Lower leg skin (tissue), 4 donors: Measurements from ENCODE around the gene TALDO1. TPM values are rescaled to one million over a fixed set of nuclear protein-coding genes. Genes with fewer than 3 reads are reported as not detected.
A peak's percentile ranks its signal among the peaks of the same experiment; 100 is the strongest.

Experiments used
- DNase-seq, 2 donors: peaks; one replicate each; pipeline ENCODE4 v3.0.0-alpha.2; 2019; ENCODE audit warnings: low spot score in 2 of 2
- H3K4me3 ChIP-seq: fragments of 200-600 bp; sonication (generic); 2 replicates; pipeline ENCODE4 v1.5.1; 2017; ENCODE audit warnings: mild to moderate bottlenecking, low read depth; ENCODE audit not compliant: poor library complexity, severe bottlenecking
- POLR2A ChIP-seq, 2 donors: fragments of 450-650 bp; IDR thresholded peaks; one replicate each; pipeline ENCODE4 v1.6.1; 2016 to 2017; ENCODE audit warnings: antibody characterized with exemption in 2 of 2, mild to moderate bottlenecking in 1 of 2, moderate library complexity in 1 of 2
- WGBS, 2 donors: methylation state at CpG; one replicate each; pipeline ENCODE4 v1.1.5; 2018; 5-methylcytosine and 5-hydroxymethylcytosine counted together
- intact Hi-C: fragments of 100-400 bp; cut with DNase I; formaldehyde crosslinking; loops from one replicate; pipeline ENCODE4 v1.15.0; 2023; ENCODE audit warnings: low total_unique reads
- total RNA-seq, 4 donors: library from RNA; depleted of rRNA; stranded (reverse); fragments of >200 nt; gene quantifications; one replicate each; pipeline ENCODE4 v1.1.0, GENCODE V29; 2016
- TF ChIP-seq, protein P1 (sequence below), 3 donors: fragments of 450-650 bp; IDR thresholded peaks; one replicate each; pipeline ENCODE4 v1.5.1; 2016; ENCODE audit warnings: antibody characterized with exemption in 3 of 3, mild to moderate bottlenecking in 3 of 3, moderate library complexity in 2 of 3

TALDO1 gene
- total RNA-seq, 4 donors from 2014 or later, result 167 to 249 (median 183) TPM

DNA sequence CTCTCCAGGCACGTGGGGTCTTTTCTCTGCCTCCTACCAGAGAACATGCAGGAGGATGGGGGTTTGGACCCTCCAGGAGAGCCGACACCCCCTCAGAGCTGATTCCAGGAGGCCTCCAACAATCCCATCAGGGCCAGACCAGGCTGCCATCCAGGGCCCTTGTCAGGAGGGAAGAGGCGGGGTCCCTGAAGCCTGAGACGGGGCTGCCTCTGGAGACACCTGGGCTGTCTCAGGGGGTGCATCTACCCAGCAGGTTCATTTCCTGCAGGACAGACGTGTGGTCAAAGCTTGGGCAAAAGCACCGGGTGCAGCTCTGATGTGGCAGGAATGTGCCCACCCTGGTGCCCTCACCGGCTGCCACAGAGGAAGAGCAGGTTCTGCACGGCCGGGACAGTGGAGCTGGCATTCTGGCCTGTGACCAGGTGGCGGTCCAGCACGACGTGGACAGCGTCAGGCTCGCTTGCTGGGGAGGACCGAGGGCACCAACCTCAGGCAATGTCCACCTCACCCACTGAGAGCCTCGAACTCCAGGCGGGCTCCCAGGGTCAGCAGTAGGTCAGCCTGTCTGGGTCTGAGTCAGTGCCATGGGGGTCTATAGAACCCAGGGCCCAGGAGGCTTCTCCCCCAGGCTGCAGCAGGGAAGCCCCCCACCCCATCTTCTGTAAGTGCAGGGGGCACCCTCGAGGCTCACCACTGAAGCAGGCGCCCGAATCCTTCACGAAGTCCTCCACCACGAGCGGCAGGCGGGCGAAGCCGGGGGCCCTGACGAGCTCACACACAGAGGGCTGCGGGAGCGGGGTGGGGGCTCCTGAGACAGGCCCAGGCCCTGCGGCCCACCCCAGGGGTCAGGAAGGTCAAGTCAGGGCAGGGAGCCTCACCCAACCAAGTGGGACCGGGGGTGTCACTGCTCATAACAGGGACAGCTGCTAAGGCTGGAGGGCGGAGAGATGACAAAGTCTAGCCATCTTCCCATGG lies 23.7 kb downstream of the TALDO1 start:
- 86 to 96% methylated on average over 25 to 31 of the region's 32 CpGs for WGBS, 2 donors
- DNase-seq, result peak in 1 of 2 donors; percentile 81
- TF ChIP-seq POLR2A (IDR thresholded peaks at IDR 0.05), result no peak
- TF ChIP-seq, protein P1, sequence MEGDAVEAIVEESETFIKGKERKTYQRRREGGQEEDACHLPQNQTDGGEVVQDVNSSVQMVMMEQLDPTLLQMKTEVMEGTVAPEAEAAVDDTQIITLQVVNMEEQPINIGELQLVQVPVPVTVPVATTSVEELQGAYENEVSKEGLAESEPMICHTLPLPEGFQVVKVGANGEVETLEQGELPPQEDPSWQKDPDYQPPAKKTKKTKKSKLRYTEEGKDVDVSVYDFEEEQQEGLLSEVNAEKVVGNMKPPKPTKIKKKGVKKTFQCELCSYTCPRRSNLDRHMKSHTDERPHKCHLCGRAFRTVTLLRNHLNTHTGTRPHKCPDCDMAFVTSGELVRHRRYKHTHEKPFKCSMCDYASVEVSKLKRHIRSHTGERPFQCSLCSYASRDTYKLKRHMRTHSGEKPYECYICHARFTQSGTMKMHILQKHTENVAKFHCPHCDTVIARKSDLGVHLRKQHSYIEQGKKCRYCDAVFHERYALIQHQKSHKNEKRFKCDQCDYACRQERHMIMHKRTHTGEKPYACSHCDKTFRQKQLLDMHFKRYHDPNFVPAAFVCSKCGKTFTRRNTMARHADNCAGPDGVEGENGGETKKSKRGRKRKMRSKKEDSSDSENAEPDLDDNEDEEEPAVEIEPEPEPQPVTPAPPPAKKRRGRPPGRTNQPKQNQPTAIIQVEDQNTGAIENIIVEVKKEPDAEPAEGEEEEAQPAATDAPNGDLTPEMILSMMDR (IDR thresholded peaks at IDR 0.05), result no peak
- intact Hi-C loops, result no loop called here
- no peak overlapping the region for H3K4me3 ChIP-seq

DNA sequence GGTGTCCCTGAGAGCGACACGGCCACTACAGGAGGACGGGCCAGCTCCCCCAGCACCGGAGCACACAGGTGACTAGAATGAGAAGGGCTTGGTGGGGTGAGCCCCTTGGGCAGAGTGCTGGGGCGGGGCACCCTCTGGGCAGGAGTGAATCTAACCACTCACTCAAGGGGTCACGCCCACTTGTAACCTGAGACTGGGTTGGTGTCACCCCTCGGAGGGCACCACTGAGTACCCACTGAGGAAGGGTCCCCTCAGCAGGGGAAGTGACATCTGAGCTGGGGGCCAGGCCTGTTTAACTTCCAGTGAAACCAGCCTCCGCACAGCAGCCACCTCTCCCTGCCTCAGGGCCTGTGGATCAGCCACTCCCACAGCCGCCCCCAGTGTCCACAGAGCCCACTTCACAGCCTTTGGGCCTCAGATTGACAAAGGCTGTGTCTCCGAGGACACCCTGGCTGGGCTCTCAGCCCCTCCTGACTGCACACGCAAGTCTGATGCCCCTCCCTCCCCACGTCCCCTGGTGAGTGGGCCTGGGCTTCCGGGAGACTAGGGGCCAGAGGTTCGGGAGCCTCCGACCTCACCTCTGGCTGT lies 24.4 kb downstream of the TALDO1 start:
- WGBS, 2 donors, result 86 to 91% methylated on average over 9 to 14 of the region's 15 CpGs
- DNase-seq, result peak in 1 of 2 donors; percentile 77
- TF ChIP-seq, protein P1 (IDR thresholded peaks at IDR 0.05), result no peak
- TF ChIP-seq POLR2A (IDR thresholded peaks at IDR 0.05), result no peak
- intact Hi-C loops, result no loop called here
- H3K4me3 ChIP-seq, result no peak overlapping the region

DNA sequence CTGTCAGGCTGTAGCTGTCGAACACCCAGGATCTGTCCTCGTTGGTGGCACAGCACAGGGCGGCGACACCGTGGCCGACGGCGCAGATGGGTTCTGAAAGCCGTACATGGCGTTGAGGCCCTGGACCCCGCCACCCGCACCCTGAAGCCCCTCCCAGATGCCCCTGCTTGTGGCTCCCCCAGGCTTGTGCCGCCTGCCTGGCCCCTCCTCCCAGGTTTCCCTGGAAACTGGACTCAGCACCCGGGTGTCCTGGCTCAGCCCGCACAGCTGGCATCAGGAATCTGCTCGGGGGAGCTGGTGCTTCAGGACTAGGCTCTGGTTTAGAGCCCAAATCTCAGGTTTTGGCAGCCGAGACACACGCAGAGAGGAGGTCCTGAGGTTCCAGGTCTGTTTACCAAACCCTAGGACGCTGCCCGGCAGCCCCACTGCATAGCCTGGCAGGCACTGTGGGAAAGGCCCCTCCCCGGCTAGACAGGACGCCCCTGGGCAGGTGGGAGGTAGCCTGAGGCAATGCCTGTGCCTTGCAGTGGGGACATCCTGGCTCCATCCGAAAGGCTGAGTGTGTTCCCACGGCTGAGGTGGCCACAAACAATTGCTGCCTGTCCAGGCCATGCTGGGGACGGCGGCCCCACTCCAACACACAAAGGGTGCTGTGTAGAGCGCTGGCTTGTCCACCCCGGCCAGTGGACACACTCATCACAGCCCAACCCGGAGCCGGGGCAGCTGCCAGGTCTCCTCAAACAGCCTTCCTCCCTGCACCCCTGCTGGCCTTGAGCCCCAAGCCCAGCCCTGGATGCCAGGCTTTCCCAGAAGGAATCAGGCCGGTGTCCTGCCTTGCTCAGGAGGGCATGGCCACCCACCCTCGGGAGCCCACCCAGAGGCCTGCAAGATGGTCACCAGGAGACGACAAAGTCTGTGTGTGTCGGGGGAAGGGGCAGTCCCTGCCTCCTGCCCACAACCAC lies 25.4 kb downstream of the TALDO1 start:
- TF ChIP-seq, protein P1 (IDR thresholded peaks at IDR 0.05), result no peak
- intact Hi-C loops, result no loop called here
- H3K4me3 ChIP-seq, result no peak overlapping the region
- WGBS, 2 donors, result 72 to 76% methylated on average over 30 to 33 of the region's 34 CpGs
- peak in 1 of 2 donors; percentile 84 for DNase-seq

DNA sequence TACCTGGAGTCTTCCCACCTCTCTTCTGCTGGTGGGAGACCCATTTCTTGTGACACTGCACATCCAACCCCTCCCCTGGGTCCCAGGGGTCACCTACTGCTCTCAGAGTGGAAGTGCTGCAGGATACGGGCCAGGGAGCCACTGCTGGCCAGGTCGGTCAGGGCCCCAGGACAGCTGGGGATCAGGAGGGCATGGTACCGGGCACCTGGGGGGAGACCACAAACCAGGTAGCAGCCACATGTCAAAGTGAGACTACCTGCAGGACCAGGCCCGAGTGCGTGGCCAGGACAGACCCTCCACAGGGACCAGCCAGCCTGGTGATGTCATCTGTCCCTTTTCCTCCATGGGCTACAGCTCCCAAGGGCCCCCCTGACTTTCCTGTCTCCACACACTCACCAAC lies 26.2 kb downstream of the TALDO1 start:
- intact Hi-C loops, result no loop called here
- WGBS, 2 donors, result 86 to 100% methylated on average over 2 to 5 of the region's 5 CpGs
- TF ChIP-seq POLR2A (IDR thresholded peaks at IDR 0.05), result no peak
- TF ChIP-seq, protein P1 (IDR thresholded peaks at IDR 0.05), result no peak
- DNase-seq, result peak in 1 of 2 donors; percentile 73
- H3K4me3 ChIP-seq, result no peak overlapping the region

DNA sequence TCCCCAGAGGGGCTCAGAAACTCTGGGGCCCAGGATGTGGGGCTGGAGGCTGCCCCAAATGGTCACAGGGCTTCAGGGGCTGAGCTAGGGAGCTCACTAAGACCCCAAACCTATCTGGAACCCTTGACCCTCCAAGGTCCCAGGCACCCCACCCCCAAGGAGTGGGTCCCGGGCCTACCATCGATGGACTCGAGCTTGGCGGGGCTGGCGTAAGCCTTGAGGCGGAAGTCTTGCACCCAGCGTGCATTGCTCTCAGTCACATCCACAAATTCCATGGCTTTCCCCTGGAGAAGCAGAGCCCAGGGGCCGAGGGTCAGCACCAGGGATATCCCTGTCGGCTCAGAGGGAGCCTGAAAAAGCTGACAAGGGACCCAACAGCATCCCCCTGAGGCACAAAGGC lies 26.6 kb downstream of the TALDO1 start:
- H3K4me3 ChIP-seq, result no peak overlapping the region
- DNase-seq, result no peak
- intact Hi-C loops, result no loop called here
- WGBS, 2 donors, result 93 to 94% methylated on average over 9 of the region's 9 CpGs
- TF ChIP-seq, protein P1 (IDR thresholded peaks at IDR 0.05), result no peak
- TF ChIP-seq POLR2A (IDR thresholded peaks at IDR 0.05), result no peak
